ENCODE measurements around the gene RAVER1. TPM values are rescaled to one million over a fixed set of nuclear protein-coding genes. Genes with fewer than 3 reads are reported as not detected.

The RAVER1 gene
- total and polyA plus RNA-seq, 2 of the 13 experiments (the other 11 are each of a cell fraction or from before 2014, with no cell fraction given) = 3.6 to 7.9 TPM

- TF ChIP-seq SUZ12 (IDR thresholded peaks at IDR 0.05; ENCODE audit: low read depth, low read length) = no peak
- peak; percentile 99 for TF ChIP-seq ZKSCAN1 (IDR thresholded peaks at IDR 0.05; ENCODE audit: low read length)
- TF ChIP-seq ZFP62 (CRISPR knock-in tag; IDR thresholded peaks at IDR 0.05) = no peak
- no peak for TF ChIP-seq MBNL3 (CRISPR knock-in tag; conservative IDR thresholded peaks at IDR 0.05)
- TF ChIP-seq, protein P1, sequence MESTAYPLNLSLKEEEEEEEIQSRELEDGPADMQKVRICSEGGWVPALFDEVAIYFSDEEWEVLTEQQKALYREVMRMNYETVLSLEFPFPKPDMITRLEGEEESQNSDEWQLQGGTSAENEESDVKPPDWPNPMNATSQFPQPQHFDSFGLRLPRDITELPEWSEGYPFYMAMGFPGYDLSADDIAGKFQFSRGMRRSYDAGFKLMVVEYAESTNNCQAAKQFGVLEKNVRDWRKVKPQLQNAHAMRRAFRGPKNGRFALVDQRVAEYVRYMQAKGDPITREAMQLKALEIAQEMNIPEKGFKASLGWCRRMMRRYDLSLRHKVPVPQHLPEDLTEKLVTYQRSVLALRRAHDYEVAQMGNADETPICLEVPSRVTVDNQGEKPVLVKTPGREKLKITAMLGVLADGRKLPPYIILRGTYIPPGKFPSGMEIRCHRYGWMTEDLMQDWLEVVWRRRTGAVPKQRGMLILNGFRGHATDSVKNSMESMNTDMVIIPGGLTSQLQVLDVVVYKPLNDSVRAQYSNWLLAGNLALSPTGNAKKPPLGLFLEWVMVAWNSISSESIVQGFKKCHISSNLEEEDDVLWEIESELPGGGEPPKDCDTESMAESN (CRISPR knock-in tag; conservative IDR thresholded peaks at IDR 0.05) = no peak
- TF ChIP-seq FOXC1 (CRISPR knock-in tag; IDR thresholded peaks at IDR 0.05; ENCODE audit: borderline replicate concordance) = no peak
- TF ChIP-seq GATAD1 (CRISPR knock-in tag; IDR thresholded peaks at IDR 0.05) = 0 out of 2 replicates have a peak, but pooled peaks have one; percentile 37
- TF ChIP-seq ZNF749 (CRISPR knock-in tag; IDR thresholded peaks at IDR 0.05; ENCODE audit: borderline replicate concordance) = no peak
- TF ChIP-seq ZNF362 (CRISPR knock-in tag; IDR thresholded peaks at IDR 0.05; ENCODE audit: borderline replicate concordance) = peak; percentile 65; the same call in 1 of the 2 replicates
- TF ChIP-seq RBM39 (IDR thresholded peaks at IDR 0.05; ENCODE audit: low read depth, low read length, poor library complexity, severe bottlenecking) = peak; percentile 21
- no peak for TF ChIP-seq KLF13 (CRISPR knock-in tag; IDR thresholded peaks at IDR 0.05)
- TF ChIP-seq FIP1L1 (IDR thresholded peaks at IDR 0.05; ENCODE audit: borderline replicate concordance, insufficient read depth, low read depth, low read length) = no peak
- TF ChIP-seq ZEB1 (IDR thresholded peaks at IDR 0.05; ENCODE audit: insufficient replicate concordance, low read depth) = no peak
- no peak for TF ChIP-seq MAFF (IDR thresholded peaks at IDR 0.05; ENCODE audit: low read depth, low read length)
- TF ChIP-seq ETS1 (CRISPR knock-in tag; IDR thresholded peaks at IDR 0.05) = no peak
- TF ChIP-seq CREB3 (CRISPR knock-in tag; IDR thresholded peaks at IDR 0.05) = no peak
- no peak for TF ChIP-seq ZNF292 (CRISPR knock-in tag; IDR thresholded peaks at IDR 0.05; ENCODE audit: borderline replicate concordance, low read depth)
- no peak for TF ChIP-seq CREBL2 (CRISPR knock-in tag; IDR thresholded peaks at IDR 0.05; ENCODE audit: borderline replicate concordance)
- no peak for TF ChIP-seq ZNF556 (CRISPR knock-in tag; IDR thresholded peaks at IDR 0.05; ENCODE audit: borderline replicate concordance)
- no peak for TF ChIP-seq ZNF564 (CRISPR knock-in tag; IDR thresholded peaks at IDR 0.05)
- no peak for TF ChIP-seq GRHL1 (CRISPR knock-in tag; conservative IDR thresholded peaks at IDR 0.05)
Observed at GRCh38 chr19:10269333-10270179, 63.8 kb downstream of the RAVER1 start (continued).

Measured in HepG2 (cell line).